T-helper 1 cell treated with Interleukin-12 subunit alpha and Interleukin-12 subunit beta and Interleukin-4 antibody, amounts not matched to agents 30 μg/mL and 1 μg/mL, for 36 hours (primary cell): ENCODE data around the gene OR7G1.
"Not testable (repeated sequence)": the region's sequence is repeated elsewhere in the genome, so short reads cannot be mapped to it uniquely, and the experiment has no call there.

Experiments used
- H3K27ac Mint-ChIP-seq: one replicate; pipeline ENCODE4 v1.8.0; 2021; ENCODE audit warnings: mild to moderate bottlenecking, mixed read lengths
- H3K27me3 Mint-ChIP-seq: one replicate; pipeline ENCODE4 v1.8.0; 2021; ENCODE audit warnings: low read depth, mixed read lengths
- H3K36me3 Mint-ChIP-seq: one replicate; pipeline ENCODE4 v1.8.0; 2021; ENCODE audit warnings: low read depth, mixed read lengths
- H3K4me1 Mint-ChIP-seq: one replicate; pipeline ENCODE4 v1.8.0; 2021; ENCODE audit warnings: low read depth, mixed read lengths
- H3K4me3 Mint-ChIP-seq: one replicate; pipeline ENCODE4 v1.8.0; 2021; ENCODE audit warnings: mild to moderate bottlenecking, moderate library complexity, mixed read lengths
- H3K9me3 Mint-ChIP-seq: one replicate; pipeline ENCODE4 v1.8.0; 2021; ENCODE audit warnings: mixed read lengths

Gene OR7G1

DNA sequence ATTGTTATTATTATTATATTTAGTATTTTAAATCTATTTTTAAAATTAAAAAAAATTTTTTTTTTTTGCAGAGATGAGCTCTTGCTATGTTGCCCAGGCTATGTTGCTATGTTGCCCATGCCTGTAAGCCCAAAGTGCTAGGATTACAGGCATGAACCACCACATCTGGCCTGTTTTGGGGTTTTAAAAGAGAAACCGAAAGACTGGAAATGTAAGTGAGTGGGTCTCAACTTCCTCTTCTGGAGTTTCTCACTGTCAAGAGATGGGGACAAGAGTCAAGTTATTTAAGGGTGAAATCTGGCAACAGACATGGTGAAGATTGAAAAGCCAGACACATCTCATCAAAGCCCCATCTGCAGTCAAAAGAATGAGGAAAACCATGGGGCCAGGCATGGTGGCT is 15.4 kb upstream of the OR7G1 start:
- Mint-ChIP-seq H3K36me3 (no peaks in the 10 kb centered on the region), H3K4me1 (peaks cover 5% of the 10 kb centered on the region), H3K27ac (no peak overlapping the region), H3K9me3 (no peaks in the 10 kb centered on the region), H3K4me3 (no peak overlapping the region), H3K27me3 (peaks cover 4% of the 10 kb centered on the region)

DNA sequence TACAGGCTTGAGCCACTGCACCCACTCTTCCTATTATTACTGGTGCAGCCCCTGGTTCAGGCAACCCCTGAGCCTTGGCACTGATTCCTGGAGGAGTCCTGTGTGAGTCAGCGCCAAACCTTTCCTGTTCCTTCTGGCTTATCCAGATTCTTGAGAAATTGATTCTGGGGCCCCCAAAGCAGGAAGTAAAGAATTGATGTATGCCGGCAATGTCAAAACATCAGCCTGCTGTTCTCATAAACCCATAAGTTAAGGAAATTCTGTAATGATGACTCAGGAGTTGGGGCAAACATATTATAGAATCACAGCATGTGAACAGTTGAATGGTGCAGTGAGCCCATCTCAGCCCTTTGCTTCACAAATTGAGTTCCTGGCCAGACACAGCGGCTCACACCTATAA is 12.6 kb upstream of the OR7G1 start:
- Mint-ChIP-seq H3K27ac (no peak overlapping the region), H3K4me1 (peaks cover 5% of the 10 kb centered on the region), H3K9me3 (no peaks in the 10 kb centered on the region), H3K4me3 (no peak overlapping the region), H3K27me3 (peaks cover 4% of the 10 kb centered on the region), H3K36me3 (no peaks in the 10 kb centered on the region)

DNA sequence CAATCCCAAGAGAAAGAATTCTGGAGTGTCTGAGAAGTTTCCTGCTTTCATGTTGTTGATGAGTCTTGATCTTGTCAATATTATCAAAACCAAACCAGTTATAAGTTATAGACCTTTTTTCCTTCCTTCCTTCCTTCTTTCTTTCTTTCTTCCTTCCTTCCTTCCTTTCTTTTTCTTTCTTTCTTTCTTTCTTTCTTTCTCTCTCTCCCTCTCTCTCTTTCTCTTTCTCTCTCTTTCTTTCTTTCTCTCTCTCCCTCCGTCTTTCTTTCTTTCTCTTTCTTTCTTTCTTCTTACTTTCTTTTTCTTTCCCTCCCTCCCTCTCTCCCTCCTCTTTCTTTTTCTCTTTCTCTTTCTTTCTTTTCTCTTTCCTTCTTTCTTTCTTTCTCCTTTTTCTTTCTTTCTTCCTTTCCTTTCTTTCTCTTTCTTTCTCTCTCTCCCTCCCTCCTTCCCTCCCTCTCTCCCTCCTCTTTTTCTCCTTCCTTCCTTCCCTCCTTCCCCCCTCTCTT is 11.4 kb upstream of the OR7G1 start, which contains the start of gene OR7G3:
OR7G3 (minus strand) TSS at position 51 of the 506 bp plus-strand sequence; CDS start at position 51, 0 bp downstream.
- H3K36me3 Mint-ChIP-seq = no peaks in the 10 kb centered on the region
- H3K9me3 Mint-ChIP-seq = peaks cover 3% of the 10 kb centered on the region
- H3K27me3 Mint-ChIP-seq = peaks cover 4% of the 10 kb centered on the region
- no peak within 1 kb of the TSS for H3K4me3 Mint-ChIP-seq
- peaks cover 5% of the 10 kb centered on the region for H3K4me1 Mint-ChIP-seq
- H3K27ac Mint-ChIP-seq = no peak within 1 kb of the TSS

GRCh38 chr19:9116547-9116946 is 984 bp upstream of the OR7G1 start:
- peaks cover 10% of the 10 kb centered on the region for H3K9me3 Mint-ChIP-seq
- H3K4me1 Mint-ChIP-seq = no peaks in the 10 kb centered on the region
- H3K36me3 Mint-ChIP-seq = no peaks in the 10 kb centered on the region
- H3K4me3 Mint-ChIP-seq = no peak overlapping the region
- no peaks in the 10 kb centered on the region for H3K27me3 Mint-ChIP-seq
- no peak overlapping the region for H3K27ac Mint-ChIP-seq

DNA sequence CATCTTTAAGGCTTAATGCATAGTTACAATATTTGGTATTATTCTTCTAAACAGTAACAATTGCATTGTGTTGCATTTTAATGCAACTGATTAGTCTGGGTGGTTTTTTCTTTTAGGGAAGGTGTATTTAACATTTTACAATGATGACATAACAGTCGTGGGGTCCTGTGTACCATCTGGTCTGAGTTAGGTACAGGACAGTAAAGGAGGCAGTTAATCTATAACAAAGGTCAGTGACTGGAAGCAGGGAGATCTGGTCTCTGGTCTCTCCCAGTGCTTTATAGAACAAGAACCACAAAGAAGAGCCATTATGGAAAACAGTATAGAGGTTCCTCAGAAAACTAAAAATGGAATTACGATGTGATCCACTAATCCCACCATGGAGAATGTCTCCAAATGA is 5.6 kb downstream of the OR7G1 start:
- Mint-ChIP-seq H3K4me1 (no peaks in the 10 kb centered on the region), H3K36me3 (no peaks in the 10 kb centered on the region)

GRCh38 chr19:9107375-9107774 is 8.2 kb downstream of the OR7G1 start, which contains the start of gene OR7G2:
TSS of gene OR7G2 (minus strand) at chr19:9107475. CDS start at chr19:9103243, 4,232 bp downstream.
- Mint-ChIP-seq H3K27ac (no peak within 1 kb of the TSS), H3K9me3 (no peaks in the 10 kb centered on the region), H3K4me3 (no peak within 1 kb of the TSS), H3K27me3 (no peaks in the 10 kb centered on the region), H3K4me1 (no peaks in the 10 kb centered on the region), H3K36me3 (no peaks in the 10 kb centered on the region)

More for the DNA sequence above, 5.6 kb downstream of the OR7G1 start:
- Mint-ChIP-seq H3K9me3 (peaks cover 3% of the 10 kb centered on the region), H3K27me3 (no peaks in the 10 kb centered on the region), H3K27ac (no peak overlapping the region), H3K4me3 (no peak overlapping the region)

- Mint-ChIP-seq H3K27me3 (no peaks in the 10 kb centered on the region), H3K4me3 (no peak within 1 kb of the TSS), H3K36me3 (no peaks in the 10 kb centered on the region), H3K27ac (no peak within 1 kb of the TSS), H3K4me1 (no peaks in the 10 kb centered on the region), H3K9me3 (no peaks in the 10 kb centered on the region)
Observed at GRCh38 chr19:9086761-9087160, 28.8 kb downstream of the OR7G1 start, which contains the start of gene OR1M1. TSS of gene OR1M1 (plus strand) at chr19:9087061. CDS start at chr19:9093245, 6,184 bp downstream.

GRCh38 chr19:9078651-9079050 is 36.9 kb downstream of the OR7G1 start:
- peaks cover 1% of the 10 kb centered on the region for H3K4me1 Mint-ChIP-seq
- no peaks in the 10 kb centered on the region for H3K9me3 Mint-ChIP-seq
- no peaks in the 10 kb centered on the region for H3K27me3 Mint-ChIP-seq
- H3K27ac Mint-ChIP-seq = no peak overlapping the region
- H3K4me3 Mint-ChIP-seq = no peak overlapping the region
- H3K36me3 Mint-ChIP-seq = no peaks in the 10 kb centered on the region

DNA sequence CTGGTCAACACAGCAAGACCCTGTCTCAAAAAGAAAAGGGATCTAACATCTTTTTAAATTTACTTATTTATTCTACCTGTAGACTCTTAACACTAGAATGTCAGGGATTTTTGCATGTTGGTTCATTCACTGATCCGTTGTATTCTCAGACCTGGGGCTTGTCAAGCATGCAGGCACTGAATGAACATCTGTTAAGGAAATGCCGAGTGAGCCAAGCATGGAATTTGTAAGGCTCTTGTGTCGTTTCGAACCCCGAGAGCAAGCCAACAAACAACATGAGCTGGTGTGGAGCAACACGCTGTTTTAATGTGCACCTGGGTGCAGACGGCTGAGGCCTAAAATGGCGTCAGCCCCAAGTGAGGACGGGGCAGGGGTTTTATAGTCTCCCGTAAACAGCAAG is 38.7 kb downstream of the OR7G1 start:
- Mint-ChIP-seq H3K4me3 (no peak overlapping the region), H3K27me3 (no peaks in the 10 kb centered on the region), H3K9me3 (no peaks in the 10 kb centered on the region), H3K36me3 (no peaks in the 10 kb centered on the region), H3K4me1 (peaks cover 1% of the 10 kb centered on the region), H3K27ac (no peak overlapping the region)

DNA sequence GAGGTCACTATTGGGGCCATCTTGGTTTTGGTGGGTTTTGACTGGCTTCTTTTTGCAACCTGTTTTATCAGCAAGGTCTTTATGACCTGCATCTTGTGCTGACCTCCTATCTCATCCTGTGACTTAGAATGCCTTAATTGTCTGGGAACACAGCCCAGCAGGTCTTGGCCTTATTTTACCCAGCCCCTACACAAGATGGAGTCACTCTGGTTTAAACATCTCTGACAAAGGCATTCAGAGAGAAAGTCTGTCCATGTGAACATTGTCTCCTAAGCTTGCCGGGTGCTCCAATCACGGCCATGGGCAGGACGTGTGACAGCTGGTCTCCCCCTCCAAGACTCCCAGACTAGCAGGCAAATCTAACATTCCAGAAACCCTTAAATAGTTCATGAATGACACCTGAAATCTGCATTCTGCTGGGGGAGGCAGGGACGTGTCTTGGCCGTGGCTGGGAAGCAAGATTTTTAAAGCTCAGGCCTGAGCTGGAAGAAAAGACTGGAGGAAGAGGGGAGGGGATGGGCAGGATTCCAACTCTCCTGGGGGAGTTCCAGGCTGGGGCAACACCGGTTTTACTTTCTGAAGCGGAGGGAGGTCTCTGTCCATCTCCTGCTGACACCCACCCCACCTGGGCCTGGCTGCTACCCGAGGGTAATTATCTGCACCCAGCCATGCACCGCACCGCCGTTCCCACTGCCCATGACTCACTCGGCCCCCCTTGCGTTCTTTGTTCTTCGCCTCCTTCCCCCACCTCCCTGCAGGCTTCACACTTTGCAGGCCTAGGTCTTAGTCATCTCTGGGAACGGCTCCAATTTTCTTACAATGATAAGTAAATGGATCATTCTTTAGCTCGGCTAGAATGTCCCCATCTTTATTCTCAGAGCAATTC is 40.3 kb downstream of the OR7G1 start:
- Mint-ChIP-seq H3K4me1 (peaks cover 1% of the 10 kb centered on the region), H3K9me3 (no peaks in the 10 kb centered on the region), H3K36me3 (no peaks in the 10 kb centered on the region), H3K4me3 (no peak overlapping the region), H3K27me3 (no peaks in the 10 kb centered on the region), H3K27ac (no peak overlapping the region)

- H3K4me1 Mint-ChIP-seq = no peaks in the 10 kb centered on the region
- no peaks in the 10 kb centered on the region for H3K27me3 Mint-ChIP-seq
- H3K4me3 Mint-ChIP-seq = no peak overlapping the region
- H3K36me3 Mint-ChIP-seq = no peaks in the 10 kb centered on the region
- H3K27ac Mint-ChIP-seq = no peak overlapping the region
- H3K9me3 Mint-ChIP-seq = no peaks in the 10 kb centered on the region
Observed at GRCh38 chr19:9073806-9074205, 41.8 kb downstream of the OR7G1 start.

- not testable (repeated sequence) for H3K4me3 Mint-ChIP-seq, H3K27me3 Mint-ChIP-seq, H3K9me3 Mint-ChIP-seq, H3K4me1 Mint-ChIP-seq, H3K36me3 Mint-ChIP-seq, H3K27ac Mint-ChIP-seq
Observed at GRCh38 chr19:9071720-9072119, 43.8 kb downstream of the OR7G1 start.

- Mint-ChIP-seq H3K4me3 (no peak overlapping the region), H3K36me3 (no peaks in the 10 kb centered on the region), H3K4me1 (no peaks in the 10 kb centered on the region), H3K27ac (no peak overlapping the region), H3K27me3 (no peaks in the 10 kb centered on the region), H3K9me3 (no peaks in the 10 kb centered on the region)
Observed at GRCh38 chr19:9070066-9070465, 45.5 kb downstream of the OR7G1 start.

- Mint-ChIP-seq H3K9me3 (no peaks in the 10 kb centered on the region), H3K4me3 (no peak overlapping the region), H3K36me3 (no peaks in the 10 kb centered on the region), H3K4me1 (no peaks in the 10 kb centered on the region), H3K27me3 (no peaks in the 10 kb centered on the region), H3K27ac (no peak overlapping the region)
Observed at GRCh38 chr19:9065457-9066014, 50.0 kb downstream of the OR7G1 start.
